ENCODE results near the gene CEP126. TPM values are rescaled to one million over a fixed set of nuclear protein-coding genes. Genes with fewer than 3 reads are reported as not detected.
"Not testable (repeated sequence)": the region's sequence is repeated elsewhere in the genome, so short reads cannot be mapped to it uniquely, and the experiment has no call there.

The CEP126 gene
- total RNA-seq, 1 donor from 2014 or later: 4.1 TPM

DNA sequence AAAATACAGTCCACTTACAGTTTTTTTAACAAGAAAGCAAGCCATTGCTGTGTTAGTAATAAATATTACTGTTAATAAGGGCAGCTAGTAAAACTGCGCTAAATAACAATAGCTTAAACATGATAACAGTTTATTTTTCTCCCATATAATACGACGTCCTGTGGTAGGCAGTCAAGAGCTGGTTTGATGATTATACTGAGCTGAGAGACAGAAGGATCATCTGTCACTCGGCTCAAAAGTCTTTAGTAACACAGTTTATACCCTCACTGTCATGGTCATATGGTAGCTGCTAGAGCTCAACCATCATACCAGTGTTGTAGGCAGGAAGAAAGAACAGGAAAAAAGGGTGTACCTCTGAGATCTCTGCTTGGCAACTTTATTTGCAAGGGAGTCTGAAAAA lies 30.6 kb downstream of the CEP126 start:
- no peak overlapping the region for H3K27ac Mint-ChIP-seq (ENCODE audit: unreplicated experiment)
- no peak for TF ChIP-seq CTCF (IDR thresholded peaks at IDR 0.05)
- no peaks in the 10 kb centered on the region for H3K4me1 Mint-ChIP-seq (ENCODE audit: low read depth)
- DNase-seq (ENCODE audit: low spot score): no peak
- peaks cover 3% of the 10 kb centered on the region for H3K9me3 Mint-ChIP-seq (ENCODE audit: low read depth)
- H3K4me3 Mint-ChIP-seq (ENCODE audit: unreplicated experiment): no peak overlapping the region
- H3K27me3 Mint-ChIP-seq (ENCODE audit: low read depth): no peaks in the 10 kb centered on the region
- H3K36me3 Mint-ChIP-seq (ENCODE audit: low read depth): peaks cover 7% of the 10 kb centered on the region

GRCh38 chr11:101949680-101950220 lies 34.9 kb downstream of the CEP126 start:
- DNase-seq (ENCODE audit: low spot score): no peak
- Mint-ChIP-seq H3K36me3 (ENCODE audit: low read depth) (peaks cover 7% of the 10 kb centered on the region), H3K9me3 (ENCODE audit: low read depth) (no peaks in the 10 kb centered on the region), H3K4me1 (ENCODE audit: low read depth) (no peaks in the 10 kb centered on the region), H3K27ac (ENCODE audit: unreplicated experiment) (no peak overlapping the region), H3K27me3 (ENCODE audit: low read depth) (no peaks in the 10 kb centered on the region), H3K4me3 (ENCODE audit: unreplicated experiment) (no peak overlapping the region)
- no peak for TF ChIP-seq CTCF (IDR thresholded peaks at IDR 0.05)

GRCh38 chr11:101955278-101955677 lies 40.5 kb downstream of the CEP126 start:
- H3K27ac Mint-ChIP-seq (ENCODE audit: unreplicated experiment): no peak overlapping the region
- no peaks in the 10 kb centered on the region for H3K9me3 Mint-ChIP-seq (ENCODE audit: low read depth)
- no peak overlapping the region for H3K4me3 Mint-ChIP-seq (ENCODE audit: unreplicated experiment)
- H3K36me3 Mint-ChIP-seq (ENCODE audit: low read depth): peaks cover 19% of the 10 kb centered on the region
- no peak for TF ChIP-seq CTCF (IDR thresholded peaks at IDR 0.05)
- no peak for DNase-seq (ENCODE audit: low spot score)
- H3K4me1 Mint-ChIP-seq (ENCODE audit: low read depth): no peaks in the 10 kb centered on the region
- no peaks in the 10 kb centered on the region for H3K27me3 Mint-ChIP-seq (ENCODE audit: low read depth)

- H3K27me3 Mint-ChIP-seq (ENCODE audit: low read depth): no peaks in the 10 kb centered on the region
- no peaks in the 10 kb centered on the region for H3K9me3 Mint-ChIP-seq (ENCODE audit: low read depth)
- no peak for TF ChIP-seq CTCF (IDR thresholded peaks at IDR 0.05)
- no peak overlapping the region for H3K27ac Mint-ChIP-seq (ENCODE audit: unreplicated experiment)
- H3K4me3 Mint-ChIP-seq (ENCODE audit: unreplicated experiment): no peak overlapping the region
- DNase-seq (ENCODE audit: low spot score): peak; percentile 37
- no peaks in the 10 kb centered on the region for H3K4me1 Mint-ChIP-seq (ENCODE audit: low read depth)
- peaks cover 19% of the 10 kb centered on the region for H3K36me3 Mint-ChIP-seq (ENCODE audit: low read depth)
Observed at GRCh38 chr11:101955701-101956100, 40.9 kb downstream of the CEP126 start.

- no peak for DNase-seq (ENCODE audit: low spot score)
- no peaks in the 10 kb centered on the region for H3K9me3 Mint-ChIP-seq (ENCODE audit: low read depth)
- peaks cover 28% of the 10 kb centered on the region for H3K36me3 Mint-ChIP-seq (ENCODE audit: low read depth)
- no peak for TF ChIP-seq CTCF (IDR thresholded peaks at IDR 0.05)
- H3K27me3 Mint-ChIP-seq (ENCODE audit: low read depth): no peaks in the 10 kb centered on the region
- H3K4me3 Mint-ChIP-seq (ENCODE audit: unreplicated experiment): no peak overlapping the region
- no peaks in the 10 kb centered on the region for H3K4me1 Mint-ChIP-seq (ENCODE audit: low read depth)
- H3K27ac Mint-ChIP-seq (ENCODE audit: unreplicated experiment): no peak overlapping the region
Observed at GRCh38 chr11:101960231-101960630, 45.4 kb downstream of the CEP126 start.

DNA sequence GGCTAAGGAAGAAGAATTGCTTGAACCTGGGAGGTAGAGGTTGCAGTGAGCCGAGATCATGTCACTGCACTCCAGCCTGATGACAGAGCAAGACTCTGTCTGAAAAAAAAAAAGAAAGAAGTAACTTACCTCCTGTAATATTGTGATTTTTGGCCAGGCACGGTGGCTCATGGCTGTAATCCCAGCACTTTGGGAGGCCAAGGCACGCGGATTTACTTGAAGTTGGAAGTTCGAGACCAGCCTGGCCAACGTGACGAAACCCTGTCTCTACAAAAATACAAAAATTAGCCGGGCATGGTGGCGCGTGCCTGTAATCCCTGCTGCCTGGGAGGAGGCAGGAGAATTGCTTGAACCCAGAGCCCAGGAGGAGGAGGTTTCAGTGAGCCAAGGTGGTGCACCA lies 49.4 kb downstream of the CEP126 start:
- not testable (repeated sequence) for H3K27ac Mint-ChIP-seq (ENCODE audit: unreplicated experiment); H3K4me1 Mint-ChIP-seq (ENCODE audit: low read depth); H3K9me3 Mint-ChIP-seq (ENCODE audit: low read depth); H3K27me3 Mint-ChIP-seq (ENCODE audit: low read depth); H3K4me3 Mint-ChIP-seq (ENCODE audit: unreplicated experiment)
- peak; percentile 35 for DNase-seq (ENCODE audit: low spot score)
- peaks cover 18% of the 10 kb centered on the region for H3K36me3 Mint-ChIP-seq (ENCODE audit: low read depth)
